Keratinocyte (primary cell): ENCODE measurements around the gene CTNNA3. TPM values are rescaled to one million over a fixed set of nuclear protein-coding genes. Genes with fewer than 3 reads are reported as not detected.

Source experiments
- DNase-seq: peaks from one replicate; pipeline ENCODE4 v3.0.0-alpha.2; 2011; ENCODE audit warnings: low read depth, missing footprints, low spot score
- FAIRE-seq: peaks from 2 replicates; lab custom pipeline; 2011; peaks lifted over from hg19 to GRCh38; lab: Jason Lieb, UNC
- H2AFZ ChIP-seq: 2 replicates; pipeline ENCODE4 v1.6.0; 2012; ENCODE audit warnings: low read length, control low read depth, inconsistent platforms; ENCODE audit not compliant: control insufficient read depth
- H3K27ac ChIP-seq: 2 replicates; pipeline ENCODE4 v1.5.1; 2011; ENCODE audit warnings: low read length; ENCODE audit not compliant: control insufficient read depth, insufficient read depth
- H3K27me3 ChIP-seq: 3 replicates; pipeline ENCODE4 v1.6.0; 2011; ENCODE audit warnings: low read length; ENCODE audit not compliant: control insufficient read depth, insufficient read depth; ENCODE audit errors: extremely low read depth
- H3K36me3 ChIP-seq, 2 experiments: 2 replicates in 1 of 2; 3 replicates in 1 of 2; pipeline ENCODE4 v1.5.1; 2011; ENCODE audit warnings: low read length in 2 of 2, mild to moderate bottlenecking in 1 of 2; ENCODE audit not compliant: control insufficient read depth in 2 of 2, insufficient read depth in 2 of 2; ENCODE audit errors: extremely low read depth in 1 of 2
- H3K4me1 ChIP-seq: 3 replicates; pipeline ENCODE4 v1.5.1; 2011; ENCODE audit warnings: low read length; ENCODE audit not compliant: control insufficient read depth, insufficient read depth; ENCODE audit errors: extremely low read depth
- H3K4me2 ChIP-seq: 3 replicates; pipeline ENCODE4 v1.6.0; 2011; ENCODE audit warnings: low read depth, low read length; ENCODE audit not compliant: control insufficient read depth, insufficient read depth; ENCODE audit errors: extremely low read depth
- H3K4me3 ChIP-seq, 3 experiments: fragments of 200-600 bp in 1 of 3; sonication (generic) in 1 of 3; 2 replicates in 2 of 3; 3 replicates in 1 of 3; pipeline ENCODE4 v1.5.1; 2011 to 2016; ENCODE audit warnings: low read length in 3 of 3, mild to moderate bottlenecking in 3 of 3, control low read depth in 2 of 3, inconsistent platforms in 1 of 3, low read depth in 1 of 3, mixed read lengths in 1 of 3, mixed run types in 1 of 3, moderate library complexity in 1 of 3; ENCODE audit not compliant: control insufficient read depth in 2 of 3, insufficient read depth in 2 of 3; ENCODE audit errors: extremely low read depth in 1 of 3
- H3K79me2 ChIP-seq: 2 replicates; pipeline ENCODE4 v1.6.0; 2012; ENCODE audit warnings: low read length; ENCODE audit not compliant: control insufficient read depth, insufficient read depth
- H3K9ac ChIP-seq: 3 replicates; pipeline ENCODE4 v1.6.0; 2011; ENCODE audit warnings: low read length; ENCODE audit not compliant: control insufficient read depth, insufficient read depth; ENCODE audit errors: extremely low read depth
- H3K9me1 ChIP-seq: 3 replicates; pipeline ENCODE4 v1.6.0; 2011; ENCODE audit warnings: low read length; ENCODE audit not compliant: control insufficient read depth, insufficient read depth; ENCODE audit errors: extremely low read depth
- H3K9me3 ChIP-seq: 2 replicates; pipeline ENCODE4 v1.5.1; 2012; ENCODE audit warnings: low read depth, low read length; ENCODE audit not compliant: control insufficient read depth
- H4K20me1 ChIP-seq: 3 replicates; pipeline ENCODE4 v1.6.0; 2011; ENCODE audit warnings: low read length; ENCODE audit not compliant: control insufficient read depth, insufficient read depth; ENCODE audit errors: extremely low read depth
- EZH2 ChIP-seq: IDR thresholded peaks from one replicate; pipeline ENCODE4 v1.6.1; 2012; ENCODE audit warnings: inconsistent platforms, mild to moderate bottlenecking, low read length, moderate library complexity
- dilution Hi-C: fragments of 300-500 bp; cut with MboI; formaldehyde crosslinking; loops from one replicate; pipeline ENCODE4 v1.7.0; 2020; ENCODE audit warnings: low sequenced_read_pairs; ENCODE audit not compliant: extremely low pct_ligation_motif_present
- polyA plus RNA-seq, 5 experiments: library from polyadenylated mRNA; depleted of rRNA in 3 of 5; stranded (reverse) in 3 of 5; stranded (forward) in 1 of 5; unstranded in 1 of 5; fragments of >200 nt; gene quantifications; 1 replicate in 1 of 5; 2 replicates in 3 of 5; 3 replicates in 1 of 5; pipeline versions ENCODE4 v1.2.1 to v1.2.3, GENCODE V29; 2011 to 2012; ENCODE audit warnings: missing spikeins in 2 of 5, low read depth in 1 of 5, low replicate concordance in 1 of 5
- TF ChIP-seq, protein P1 (sequence below), 3 experiments: IDR thresholded peaks in 1 of 3; conservative IDR thresholded peaks in 1 of 3; optimal IDR thresholded peaks in 1 of 3; 2 replicates in 2 of 3; 3 replicates in 1 of 3; pipeline versions ENCODE3 to v1.5.1; 2011; ENCODE audit warnings: low read length in 3 of 3, mild to moderate bottlenecking in 3 of 3, moderate library complexity in 2 of 3, control low read depth in 1 of 3, inconsistent platforms in 1 of 3; ENCODE audit not compliant: insufficient read depth in 2 of 3; ENCODE audit errors: extremely low read depth in 1 of 3

The CTNNA3 gene
- polyA plus RNA-seq, 1 donor (not counting 4 experiments of a cell fraction or from before 2014, with no cell fraction given): 0.01 TPM

DNA sequence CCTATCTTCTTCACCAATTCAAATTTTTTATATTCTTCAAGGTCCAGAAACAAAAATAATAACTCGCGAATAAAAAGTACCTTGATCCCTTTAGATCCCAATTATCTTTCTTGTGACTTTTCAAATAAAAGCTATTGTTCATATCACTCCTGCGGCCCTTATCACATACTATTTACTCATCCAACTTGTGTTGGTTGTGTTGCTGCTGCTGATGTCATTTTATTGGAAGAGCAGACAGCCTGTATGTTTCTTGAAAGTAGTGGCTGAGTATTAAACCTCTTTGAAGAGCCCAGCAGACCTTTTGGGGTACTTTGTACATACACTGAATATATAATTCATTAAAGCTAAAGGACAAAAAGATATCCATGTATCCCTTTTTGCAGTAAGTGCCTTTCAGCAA lies 231.7 kb downstream of the CTNNA3 start:
- no peaks in the 10 kb centered on the region for H3K79me2 ChIP-seq
- DNase-seq: no peak
- no peaks in the 10 kb centered on the region for H3K4me1 ChIP-seq
- H3K9me3 ChIP-seq: no peaks in the 10 kb centered on the region
- no peak overlapping the region for H3K4me2 ChIP-seq
- H3K27me3 ChIP-seq: no peaks in the 10 kb centered on the region
- H3K9me1 ChIP-seq: no peaks in the 10 kb centered on the region
- H3K4me3 ChIP-seq: no peak overlapping the region
- no peak overlapping the region for H3K9ac ChIP-seq
- H4K20me1 ChIP-seq: no peaks in the 10 kb centered on the region
- no peak for FAIRE-seq
- no peaks in the 10 kb centered on the region for H3K36me3 ChIP-seq
- no peak for TF ChIP-seq EZH2
- TF ChIP-seq, protein P1, sequence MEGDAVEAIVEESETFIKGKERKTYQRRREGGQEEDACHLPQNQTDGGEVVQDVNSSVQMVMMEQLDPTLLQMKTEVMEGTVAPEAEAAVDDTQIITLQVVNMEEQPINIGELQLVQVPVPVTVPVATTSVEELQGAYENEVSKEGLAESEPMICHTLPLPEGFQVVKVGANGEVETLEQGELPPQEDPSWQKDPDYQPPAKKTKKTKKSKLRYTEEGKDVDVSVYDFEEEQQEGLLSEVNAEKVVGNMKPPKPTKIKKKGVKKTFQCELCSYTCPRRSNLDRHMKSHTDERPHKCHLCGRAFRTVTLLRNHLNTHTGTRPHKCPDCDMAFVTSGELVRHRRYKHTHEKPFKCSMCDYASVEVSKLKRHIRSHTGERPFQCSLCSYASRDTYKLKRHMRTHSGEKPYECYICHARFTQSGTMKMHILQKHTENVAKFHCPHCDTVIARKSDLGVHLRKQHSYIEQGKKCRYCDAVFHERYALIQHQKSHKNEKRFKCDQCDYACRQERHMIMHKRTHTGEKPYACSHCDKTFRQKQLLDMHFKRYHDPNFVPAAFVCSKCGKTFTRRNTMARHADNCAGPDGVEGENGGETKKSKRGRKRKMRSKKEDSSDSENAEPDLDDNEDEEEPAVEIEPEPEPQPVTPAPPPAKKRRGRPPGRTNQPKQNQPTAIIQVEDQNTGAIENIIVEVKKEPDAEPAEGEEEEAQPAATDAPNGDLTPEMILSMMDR (optimal IDR thresholded peaks at IDR 0.05 in 1 of 3, IDR thresholded peaks at IDR 0.05 in 1 of 3, conservative IDR thresholded peaks at IDR 0.05 in 1 of 3; ENCODE audit: extremely low read depth in 1 of 3, insufficient read depth in 2 of 3, low read length in 3 of 3): no peak
- H2AFZ ChIP-seq: no peak overlapping the region
- H3K27ac ChIP-seq: no peak overlapping the region
- dilution Hi-C loops: no loop called here

DNA sequence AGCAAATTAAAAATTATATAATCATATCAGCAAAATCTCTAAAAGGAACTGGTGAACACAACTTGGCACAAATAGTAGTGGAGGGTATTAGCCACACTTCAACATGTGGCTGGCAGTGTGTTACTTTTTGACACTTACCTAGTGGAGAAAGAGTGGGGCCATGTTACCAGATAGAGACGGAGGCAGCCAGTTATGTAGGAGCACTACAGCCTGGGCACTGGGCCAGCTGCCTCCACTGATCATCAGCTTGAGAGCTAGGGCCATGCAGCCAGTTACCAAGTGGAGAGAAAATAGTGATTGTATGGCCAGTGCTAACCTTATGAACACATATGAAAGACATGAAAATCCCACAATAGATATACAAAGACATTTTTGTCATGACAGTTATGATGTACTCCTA lies 243.1 kb downstream of the CTNNA3 start:
- dilution Hi-C loops: no loop called here
- Histone ChIP-seq H3K79me2 (no peaks in the 10 kb centered on the region), H3K27me3 (no peaks in the 10 kb centered on the region), H3K27ac (no peak overlapping the region), H3K9ac (no peak overlapping the region), H3K9me3 (no peaks in the 10 kb centered on the region), H3K4me2 (no peak overlapping the region), H2AFZ (no peak overlapping the region), H3K4me1 (no peaks in the 10 kb centered on the region), H3K9me1 (no peaks in the 10 kb centered on the region), H4K20me1 (no peaks in the 10 kb centered on the region), H3K4me3 (no peak overlapping the region), H3K36me3 (no peaks in the 10 kb centered on the region)
- TF ChIP-seq, protein P1 (optimal IDR thresholded peaks at IDR 0.05 in 1 of 3, IDR thresholded peaks at IDR 0.05 in 1 of 3, conservative IDR thresholded peaks at IDR 0.05 in 1 of 3; ENCODE audit: extremely low read depth in 1 of 3, insufficient read depth in 2 of 3, low read length in 3 of 3): no peak
- TF ChIP-seq EZH2: no peak
- DNase-seq (no peak), FAIRE-seq (no peak)
